Uterus (tissue), 2 donors: ENCODE data around the gene PLA2G6.

ENCODE experiments used
- CTCF ChIP-seq, 4 experiments: fragments of 200-600 bp in 2 of 4; fragments of 450-650 bp in 2 of 4; sonication (generic) in 2 of 4; IDR thresholded peaks; one replicate each; pipeline ENCODE4 v1.5.1; 2016 to 2019; ENCODE audit warnings: antibody characterized with exemption in 4 of 4, mild to moderate bottlenecking in 2 of 4, moderate library complexity in 1 of 4
- POLR2A ChIP-seq, 2 donors: fragments of 450-650 bp; IDR thresholded peaks; one replicate each; pipeline ENCODE4 v1.6.1; 2016; ENCODE audit warnings: antibody characterized with exemption in 2 of 2, mild to moderate bottlenecking in 1 of 2, moderate library complexity in 1 of 2

GRCh38 chr22:38192475-38192863 is 10.8 kb upstream of the PLA2G6 start:
- TF ChIP-seq CTCF (IDR thresholded peaks at IDR 0.05) (no peak), POLR2A (IDR thresholded peaks at IDR 0.05) (no peak)
